Measurements from ENCODE around the gene RASAL2. TPM values are rescaled to one million over a fixed set of nuclear protein-coding genes. Genes with fewer than 3 reads are reported as not detected.

The RASAL2 gene
- total RNA-seq, 4 donors from 2014 or later = 17.0 to 27.4 (median 20.2) TPM

GRCh38 chr1:178271471-178271870, 177.6 kb downstream of the RASAL2 start:
- no peak overlapping the region for H3K4me3 ChIP-seq
- no peak for ATAC-seq
- no peaks in the 10 kb centered on the region for H3K9me3 ChIP-seq
- H3K27me3 ChIP-seq = no peaks in the 10 kb centered on the region
- no peak overlapping the region for H3K27ac ChIP-seq
- no peaks in the 10 kb centered on the region for H3K4me1 ChIP-seq
- 94 to 100% methylated on average over 1 of the region's 1 CpG for WGBS, 2 donors (ENCODE audit: low coverage in 1 of 2)
- H3K36me3 ChIP-seq = no peaks in the 10 kb centered on the region
- TF ChIP-seq POLR2AphosphoS5 (IDR thresholded peaks at IDR 0.05) (no peak), POLR2A (IDR thresholded peaks at IDR 0.05) (no peak), EP300 (IDR thresholded peaks at IDR 0.05) (no peak)
- TF ChIP-seq, protein P1, sequence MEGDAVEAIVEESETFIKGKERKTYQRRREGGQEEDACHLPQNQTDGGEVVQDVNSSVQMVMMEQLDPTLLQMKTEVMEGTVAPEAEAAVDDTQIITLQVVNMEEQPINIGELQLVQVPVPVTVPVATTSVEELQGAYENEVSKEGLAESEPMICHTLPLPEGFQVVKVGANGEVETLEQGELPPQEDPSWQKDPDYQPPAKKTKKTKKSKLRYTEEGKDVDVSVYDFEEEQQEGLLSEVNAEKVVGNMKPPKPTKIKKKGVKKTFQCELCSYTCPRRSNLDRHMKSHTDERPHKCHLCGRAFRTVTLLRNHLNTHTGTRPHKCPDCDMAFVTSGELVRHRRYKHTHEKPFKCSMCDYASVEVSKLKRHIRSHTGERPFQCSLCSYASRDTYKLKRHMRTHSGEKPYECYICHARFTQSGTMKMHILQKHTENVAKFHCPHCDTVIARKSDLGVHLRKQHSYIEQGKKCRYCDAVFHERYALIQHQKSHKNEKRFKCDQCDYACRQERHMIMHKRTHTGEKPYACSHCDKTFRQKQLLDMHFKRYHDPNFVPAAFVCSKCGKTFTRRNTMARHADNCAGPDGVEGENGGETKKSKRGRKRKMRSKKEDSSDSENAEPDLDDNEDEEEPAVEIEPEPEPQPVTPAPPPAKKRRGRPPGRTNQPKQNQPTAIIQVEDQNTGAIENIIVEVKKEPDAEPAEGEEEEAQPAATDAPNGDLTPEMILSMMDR (IDR thresholded peaks at IDR 0.05) = no peak

- no peak for ATAC-seq
- TF ChIP-seq, protein P1 (IDR thresholded peaks at IDR 0.05) = no peak
- TF ChIP-seq POLR2AphosphoS5 (IDR thresholded peaks at IDR 0.05) (no peak), POLR2A (IDR thresholded peaks at IDR 0.05) (no peak), EP300 (IDR thresholded peaks at IDR 0.05) (no peak)
- WGBS, 2 donors (ENCODE audit: low coverage in 1 of 2) = 84 to 89% methylated on average over 6 of the region's 6 CpGs
- no peak overlapping the region for H3K27ac ChIP-seq
- H3K27me3 ChIP-seq = no peaks in the 10 kb centered on the region
- no peaks in the 10 kb centered on the region for H3K36me3 ChIP-seq
- no peak overlapping the region for H3K4me3 ChIP-seq
- no peaks in the 10 kb centered on the region for H3K4me1 ChIP-seq
- H3K9me3 ChIP-seq = no peaks in the 10 kb centered on the region
These were observed 180.0 kb downstream of the RASAL2 start for GRCh38 chr1:178273707-178274410.

GRCh38 chr1:178275049-178275448, 181.1 kb downstream of the RASAL2 start:
- Histone ChIP-seq H3K4me3 (no peak overlapping the region), H3K9me3 (no peaks in the 10 kb centered on the region), H3K27me3 (no peaks in the 10 kb centered on the region), H3K36me3 (no peaks in the 10 kb centered on the region), H3K4me1 (no peaks in the 10 kb centered on the region), H3K27ac (no peak overlapping the region)
- TF ChIP-seq, protein P1 (IDR thresholded peaks at IDR 0.05) = no peak
- ATAC-seq = no peak
- WGBS, 2 donors (ENCODE audit: low coverage in 1 of 2) = 90 to 100% methylated on average over 1 to 2 of the region's 2 CpGs

- H3K36me3 ChIP-seq = no peaks in the 10 kb centered on the region
- no peaks in the 10 kb centered on the region for H3K9me3 ChIP-seq
- 77% methylated on average over 2 of the region's 2 CpGs; no CpG with 5 or more reads in 1 of the 2 donors for WGBS, 2 donors (ENCODE audit: low coverage in 1 of 2)
- H3K27ac ChIP-seq = no peak overlapping the region
- TF ChIP-seq, protein P1 (IDR thresholded peaks at IDR 0.05) = no peak
- no peak for TF ChIP-seq POLR2AphosphoS5 (IDR thresholded peaks at IDR 0.05)
- TF ChIP-seq EP300 (IDR thresholded peaks at IDR 0.05) = no peak
- TF ChIP-seq POLR2A (IDR thresholded peaks at IDR 0.05) = no peak
- no peak overlapping the region for H3K4me3 ChIP-seq
- H3K4me1 ChIP-seq = no peaks in the 10 kb centered on the region
- no peak for ATAC-seq
- H3K27me3 ChIP-seq = no peaks in the 10 kb centered on the region
These were observed 181.6 kb downstream of the RASAL2 start for GRCh38 chr1:178275553-178275952.

GRCh38 chr1:178277793-178278530, 184.1 kb downstream of the RASAL2 start:
- Histone ChIP-seq H3K27me3 (no peaks in the 10 kb centered on the region), H3K4me3 (no peak overlapping the region), H3K36me3 (no peaks in the 10 kb centered on the region), H3K4me1 (no peaks in the 10 kb centered on the region), H3K27ac (no peak overlapping the region), H3K9me3 (no peaks in the 10 kb centered on the region)
- no peak for TF ChIP-seq EP300 (IDR thresholded peaks at IDR 0.05)
- TF ChIP-seq POLR2A (IDR thresholded peaks at IDR 0.05) = no peak
- 95% methylated on average over 4 of the region's 4 CpGs for WGBS, 2 donors (ENCODE audit: low coverage in 1 of 2)
- ATAC-seq = no peak
